Omental fat pad (tissue), 4 donors: ENCODE results near the gene GLI2. TPM values are rescaled to one million over a fixed set of nuclear protein-coding genes. Genes with fewer than 3 reads are reported as not detected.

Source experiments
- ATAC-seq: fragments of 150-250 bp; one replicate; pipeline ENCODE4 v1.9.1; 2016; ENCODE audit warnings: mild to moderate bottlenecking, moderate library complexity; ENCODE audit not compliant: low FRiP score
- DNase-seq: peaks from one replicate; pipeline ENCODE4 v3.0.0-alpha.2; 2019; ENCODE audit warnings: low spot score
- total RNA-seq, 4 donors: library from RNA; depleted of rRNA; stranded (reverse); fragments of >200 nt; gene quantifications; one replicate each; pipeline ENCODE4 v1.1.0, GENCODE V29; 2016
- TF ChIP-seq, protein P1 (sequence below), 3 donors: fragments of 450-650 bp; IDR thresholded peaks; one replicate each; pipeline ENCODE4 v1.5.1; 2016 to 2017; ENCODE audit warnings: antibody characterized with exemption in 3 of 3, mild to moderate bottlenecking in 3 of 3, moderate library complexity in 2 of 3

Gene GLI2
- total RNA-seq, 4 donors from 2014 or later, result 1.3 to 2.4 (median 1.4) TPM

DNA sequence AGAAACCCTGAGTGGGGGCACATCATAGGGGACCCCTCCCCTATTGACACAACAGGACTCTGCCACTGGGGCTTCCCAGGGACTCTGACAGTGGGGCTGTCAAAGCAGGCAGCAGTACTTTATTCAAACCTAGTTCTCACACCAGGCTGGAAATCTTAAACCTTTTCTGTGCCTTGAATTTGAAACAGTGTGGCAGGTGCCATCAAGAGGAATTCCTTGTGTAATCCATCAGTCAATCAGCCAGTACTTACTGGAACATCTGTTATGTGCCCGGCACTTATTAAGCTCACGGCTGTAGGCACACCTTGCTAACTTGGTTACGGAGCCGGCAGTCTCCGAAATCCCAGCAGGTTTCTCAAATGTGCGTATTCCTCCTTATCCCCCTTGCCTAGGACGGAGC, 12.0 kb downstream of the GLI2 start:
- ATAC-seq, result no peak
- TF ChIP-seq, protein P1, sequence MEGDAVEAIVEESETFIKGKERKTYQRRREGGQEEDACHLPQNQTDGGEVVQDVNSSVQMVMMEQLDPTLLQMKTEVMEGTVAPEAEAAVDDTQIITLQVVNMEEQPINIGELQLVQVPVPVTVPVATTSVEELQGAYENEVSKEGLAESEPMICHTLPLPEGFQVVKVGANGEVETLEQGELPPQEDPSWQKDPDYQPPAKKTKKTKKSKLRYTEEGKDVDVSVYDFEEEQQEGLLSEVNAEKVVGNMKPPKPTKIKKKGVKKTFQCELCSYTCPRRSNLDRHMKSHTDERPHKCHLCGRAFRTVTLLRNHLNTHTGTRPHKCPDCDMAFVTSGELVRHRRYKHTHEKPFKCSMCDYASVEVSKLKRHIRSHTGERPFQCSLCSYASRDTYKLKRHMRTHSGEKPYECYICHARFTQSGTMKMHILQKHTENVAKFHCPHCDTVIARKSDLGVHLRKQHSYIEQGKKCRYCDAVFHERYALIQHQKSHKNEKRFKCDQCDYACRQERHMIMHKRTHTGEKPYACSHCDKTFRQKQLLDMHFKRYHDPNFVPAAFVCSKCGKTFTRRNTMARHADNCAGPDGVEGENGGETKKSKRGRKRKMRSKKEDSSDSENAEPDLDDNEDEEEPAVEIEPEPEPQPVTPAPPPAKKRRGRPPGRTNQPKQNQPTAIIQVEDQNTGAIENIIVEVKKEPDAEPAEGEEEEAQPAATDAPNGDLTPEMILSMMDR (IDR thresholded peaks at IDR 0.05), result no peak
- DNase-seq, result no peak

DNA sequence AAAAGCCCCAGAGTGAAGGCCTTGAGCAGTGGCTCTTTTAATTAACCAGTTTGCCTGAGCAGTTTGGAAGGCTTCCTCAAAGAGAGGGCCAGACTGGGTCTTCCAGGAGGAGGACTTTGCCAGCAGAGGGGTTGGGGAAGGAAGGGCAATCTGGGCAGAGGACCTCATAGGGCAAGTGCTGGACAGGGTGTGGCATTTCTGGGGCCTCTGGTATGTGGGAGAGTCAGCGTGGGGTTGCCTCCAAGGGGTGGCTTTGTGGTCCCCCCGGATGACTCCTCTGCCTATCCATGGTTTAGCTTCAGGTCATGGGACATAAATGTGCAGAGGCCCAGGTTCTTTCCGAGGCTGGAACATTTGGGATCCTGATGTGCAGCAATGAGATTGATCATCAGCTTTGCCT, 12.6 kb downstream of the GLI2 start:
- TF ChIP-seq, protein P1 (IDR thresholded peaks at IDR 0.05), result no peak
- DNase-seq (no peak), ATAC-seq (no peak)

DNA sequence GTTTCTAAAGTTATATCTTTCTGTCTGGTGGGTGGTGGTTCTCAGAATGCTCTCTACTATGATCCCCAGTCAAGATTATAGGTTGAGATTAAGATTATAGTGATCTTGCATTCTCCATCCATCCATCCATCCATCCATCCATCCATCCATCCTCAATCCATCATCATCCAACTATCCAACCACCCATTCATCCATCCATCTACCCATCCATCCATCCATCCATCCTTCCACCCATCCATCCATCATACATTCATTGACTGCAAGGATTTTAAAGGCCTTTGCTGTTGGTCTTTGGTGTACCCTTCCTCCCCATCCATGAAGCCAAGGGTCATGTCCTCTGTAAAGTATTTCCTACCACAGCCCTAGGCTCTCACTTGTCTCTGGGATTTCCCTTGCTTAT, 13.1 kb downstream of the GLI2 start:
- DNase-seq, result no peak

DNA sequence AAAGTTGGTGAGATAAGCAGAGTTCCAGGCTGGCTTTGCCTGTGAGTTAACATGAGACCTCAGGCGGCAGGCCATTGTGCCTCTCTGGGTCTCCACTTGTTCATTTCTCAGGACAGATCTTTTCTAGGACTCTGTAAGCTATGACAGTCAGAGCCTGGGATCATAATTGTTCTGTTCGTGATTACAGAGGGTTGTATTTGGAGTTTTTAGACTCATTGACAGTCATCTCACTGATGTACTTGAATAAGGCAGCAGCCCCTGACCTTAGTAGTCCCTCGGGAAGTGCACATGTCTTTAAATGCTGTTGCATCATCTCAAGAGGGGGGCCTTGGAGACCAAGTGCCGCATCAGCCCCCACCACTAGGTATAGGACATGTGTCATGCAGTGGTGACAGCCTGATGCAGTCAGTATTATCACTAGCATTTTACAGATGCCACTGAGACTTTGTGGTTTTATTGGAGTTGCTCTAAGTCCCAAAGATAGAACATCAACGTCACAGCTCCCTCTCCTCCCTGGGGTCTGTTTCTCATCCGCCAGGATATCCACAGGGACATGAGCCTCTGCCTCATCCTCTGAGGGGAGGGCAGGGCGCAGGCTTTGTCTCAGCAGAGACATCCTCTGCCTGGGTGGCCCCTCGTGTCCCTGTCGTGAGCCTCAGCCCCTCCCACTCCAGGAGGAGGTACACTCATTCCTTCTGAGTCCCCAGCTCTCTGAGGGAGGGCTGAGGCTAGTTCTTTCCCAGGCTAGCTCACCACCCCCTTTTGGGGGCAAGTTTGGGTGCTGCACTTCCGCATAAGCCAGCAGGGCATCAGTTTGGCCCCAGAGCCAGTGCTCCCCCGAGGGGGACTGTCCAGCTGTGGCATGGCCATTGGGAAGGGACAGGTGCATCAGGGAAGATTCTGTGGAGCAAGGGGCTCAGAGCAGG, 14.1 kb downstream of the GLI2 start:
- DNase-seq, result no peak
- TF ChIP-seq, protein P1 (IDR thresholded peaks at IDR 0.05), result no peak
- no peak for ATAC-seq

More for the DNA sequence above, 13.1 kb downstream of the GLI2 start:
- TF ChIP-seq, protein P1 (IDR thresholded peaks at IDR 0.05), result no peak
- ATAC-seq, result no peak

DNA sequence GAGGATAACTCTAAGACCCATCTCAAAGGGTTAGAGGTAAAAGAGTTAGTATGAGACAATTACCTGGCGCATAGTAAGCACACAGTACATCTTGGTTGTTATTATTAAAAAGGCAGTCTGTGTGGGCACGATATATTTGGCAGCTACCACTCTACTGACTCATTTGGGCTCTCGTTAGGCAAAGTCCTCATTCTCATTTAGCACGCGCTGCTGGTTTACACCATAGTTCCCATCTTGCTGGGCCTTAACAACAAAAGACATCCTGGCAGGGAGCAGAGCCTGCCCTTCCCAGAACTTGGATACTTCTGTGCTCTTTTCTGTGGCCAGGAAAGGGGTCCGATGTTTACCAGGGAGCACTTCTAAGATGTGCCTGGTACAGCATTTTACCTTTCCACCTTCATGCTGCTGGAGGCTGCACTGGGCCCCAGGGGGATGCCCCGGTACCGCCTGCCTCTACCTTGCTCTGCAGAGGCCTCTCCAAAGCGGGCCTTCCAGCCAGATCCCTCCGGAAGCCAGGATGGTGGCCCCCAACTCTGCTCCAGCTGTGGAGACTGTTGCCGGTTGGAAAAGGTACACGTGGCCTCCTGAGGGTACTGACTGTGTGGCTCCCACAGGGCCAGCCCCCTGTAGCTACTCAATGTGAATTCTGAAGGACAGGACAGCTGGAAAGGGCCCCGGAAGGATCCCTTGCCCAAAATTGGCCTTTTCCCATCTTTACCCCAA, 15.0 kb downstream of the GLI2 start:
- DNase-seq, result no peak
- TF ChIP-seq, protein P1 (IDR thresholded peaks at IDR 0.05), result no peak
- ATAC-seq, result no peak

DNA sequence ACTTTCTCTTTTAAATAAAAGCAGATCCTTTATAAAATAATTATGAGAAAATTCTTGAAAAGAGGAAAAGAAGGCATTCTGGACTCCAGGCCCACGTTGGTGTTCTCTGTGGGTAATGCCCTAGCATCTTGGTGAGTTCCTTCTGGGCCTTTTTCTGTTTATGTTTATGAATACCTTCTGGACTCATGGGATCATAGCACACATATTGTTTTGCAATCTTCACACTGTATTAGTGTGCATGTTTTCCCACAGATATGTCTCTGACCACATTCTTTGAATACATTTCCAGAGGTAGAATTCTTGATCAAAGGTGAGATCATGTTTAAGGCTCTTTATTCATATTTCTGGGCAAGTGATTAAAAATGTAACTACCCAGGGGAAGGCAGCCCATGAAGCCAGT, 15.9 kb downstream of the GLI2 start:
- ATAC-seq (no peak), DNase-seq (no peak)
- TF ChIP-seq, protein P1 (IDR thresholded peaks at IDR 0.05), result no peak
